Transverse colon (tissue), 4 donors: ENCODE data around the gene MESP1. TPM values are rescaled to one million over a fixed set of nuclear protein-coding genes. Genes with fewer than 3 reads are reported as not detected.

Experiments
- DNase-seq: peaks from one replicate; pipeline ENCODE4 v3.0.0-alpha.2; 2019
- H3K27ac ChIP-seq, 4 donors: fragments of 200-600 bp; sonication (generic); 2 replicates each; pipeline ENCODE4 v1.5.1; 2016 to 2018; ENCODE audit warnings: inconsistent platforms in 4 of 4
- H3K27me3 ChIP-seq: fragments of 200-600 bp; sonication (generic); 2 replicates; pipeline ENCODE4 v1.5.1; 2017; ENCODE audit warnings: inconsistent platforms
- H3K36me3 ChIP-seq, 4 donors: fragments of 200-600 bp; sonication (generic); 2 replicates each; pipeline ENCODE4 v1.5.1; 2017 to 2019; ENCODE audit warnings: inconsistent platforms in 4 of 4
- H3K4me1 ChIP-seq, 4 donors: fragments of 200-600 bp; sonication (generic); 2 replicates each; pipeline ENCODE4 v1.5.1; 2017 to 2020; ENCODE audit warnings: inconsistent platforms in 4 of 4
- H3K4me3 ChIP-seq, 4 donors: fragments of 200-600 bp; sonication (generic); 1 replicate in 1 of 4; 2 replicates in 3 of 4; pipeline versions ENCODE4 v1.5.1 to v1.6.1; 2017 to 2019; ENCODE audit warnings: inconsistent platforms in 4 of 4
- H3K9me3 ChIP-seq, 2 donors: fragments of 200-600 bp; sonication (generic); 2 replicates each; pipeline ENCODE4 v1.5.1; 2017 to 2019; ENCODE audit warnings: inconsistent platforms in 2 of 2
- CTCF ChIP-seq, 5 experiments: fragments of 200-600 bp in 3 of 5; fragments of 450-650 bp in 2 of 5; sonication (generic) in 3 of 5; IDR thresholded peaks; 1 replicate in 2 of 5; 2 replicates in 3 of 5; pipeline ENCODE4 v1.5.1; 2016 to 2017; ENCODE audit warnings: antibody characterized with exemption in 5 of 5, inconsistent platforms in 3 of 5, mild to moderate bottlenecking in 2 of 5, moderate library complexity in 1 of 5
- EP300 ChIP-seq: sonication (generic); formaldehyde crosslinking; IDR thresholded peaks from one replicate; pipeline ENCODE4 v1.6.1; 2017; ENCODE audit warnings: antibody characterized with exemption, low read depth
- POLR2A ChIP-seq: fragments of 450-650 bp; IDR thresholded peaks from one replicate; pipeline ENCODE4 v1.6.1; 2016; ENCODE audit warnings: antibody characterized with exemption, mild to moderate bottlenecking, moderate library complexity
- POLR2AphosphoS5 ChIP-seq, 3 donors: sonication (generic); formaldehyde crosslinking; IDR thresholded peaks; one replicate each; pipeline ENCODE4 v1.6.1; 2016; ENCODE audit warnings: antibody characterized with exemption in 3 of 3
- WGBS, 2 donors: methylation state at CpG; one replicate each; pipeline ENCODE4 v1.1.5; 2018; ENCODE audit warnings: low coverage in 1 of 2; 5-methylcytosine and 5-hydroxymethylcytosine counted together
- in situ Hi-C, 4 donors: fragments of 200-750 bp; cut with MboI; loops; one replicate each; pipeline versions ENCODE4 v1.15.0 to v1.15.1; 2017; ENCODE audit warnings: low sequenced_read_pairs in 3 of 4, low pct_ligation_motif_present in 1 of 4, low pct_unique_long_range_greater_than_20kb in 1 of 4
- intact Hi-C: fragments of 100-400 bp; cut with DNase I; formaldehyde crosslinking; loops from one replicate; pipeline ENCODE4 v1.15.1; 2023; ENCODE audit warnings: low total_unique reads
- total RNA-seq, 4 donors: library from RNA; depleted of rRNA; stranded (reverse); fragments of >200 nt; gene quantifications; one replicate each; pipeline ENCODE4 v1.1.0, GENCODE V29; 2016

MESP1 gene
- total RNA-seq, 4 donors from 2014 or later = 8.6 to 13.5 (median 12.5) TPM

GRCh38 chr15:89797678-89798201 is 46.7 kb upstream of the MESP1 start:
- Histone ChIP-seq H3K36me3 (peaks cover 0 to under 1% (median 0%) of the 10 kb centered on the region in 4 donors), H3K9me3 (no peaks in the 10 kb centered on the region), H3K4me1 (peaks cover 0 to 10% (median 4%) of the 10 kb centered on the region in 4 donors), H3K27me3 (no peaks in the 10 kb centered on the region), H3K27ac (no peak overlapping the region), H3K4me3 (no peak overlapping the region)
- 87% methylated on average over 4 of the region's 4 CpGs; no CpG with 5 or more reads in 1 of the 2 donors for WGBS, 2 donors
- DNase-seq = no peak
- intact Hi-C loops (no loop called here), in situ Hi-C loops (no loop called here)
- TF ChIP-seq EP300 = no peak
- no peak for TF ChIP-seq CTCF (IDR thresholded peaks at IDR 0.05)
- no peak for TF ChIP-seq POLR2A
- TF ChIP-seq POLR2AphosphoS5 (IDR thresholded peaks at IDR 0.05) = no peak

GRCh38 chr15:89795996-89796395 is 44.9 kb upstream of the MESP1 start:
- Histone ChIP-seq H3K9me3 (no peaks in the 10 kb centered on the region), H3K36me3 (peaks cover 0 to 3% (median 0%) of the 10 kb centered on the region in 4 donors), H3K4me1 (peaks cover 0 to 10% (median 4%) of the 10 kb centered on the region in 4 donors), H3K27ac (no peak overlapping the region), H3K27me3 (no peaks in the 10 kb centered on the region), H3K4me3 (no peak overlapping the region)
- no peak for TF ChIP-seq POLR2AphosphoS5 (IDR thresholded peaks at IDR 0.05)
- no peak for TF ChIP-seq EP300
- TF ChIP-seq POLR2A = no peak
- TF ChIP-seq CTCF (IDR thresholded peaks at IDR 0.05) = no peak
- DNase-seq = no peak
- intact Hi-C loops = no loop called here
- in situ Hi-C loops = no loop called here

GRCh38 chr15:89794627-89795241 is 43.7 kb upstream of the MESP1 start:
- Histone ChIP-seq H3K36me3 (peaks cover 0 to 3% (median 0%) of the 10 kb centered on the region in 4 donors), H3K27ac (no peak overlapping the region)

GRCh38 chr15:89792106-89792805 is 41.2 kb upstream of the MESP1 start:
- no peak for DNase-seq
- H3K27ac ChIP-seq = no peak overlapping the region
- H3K9me3 ChIP-seq = peaks cover 0 to 3% of the 10 kb centered on the region in 2 donors
- WGBS, 2 donors = 92 to 97% methylated on average over 6 to 15 of the region's 22 CpGs
- H3K36me3 ChIP-seq = peaks cover 0 to 3% (median 0%) of the 10 kb centered on the region in 4 donors
- TF ChIP-seq POLR2AphosphoS5 (IDR thresholded peaks at IDR 0.05) (no peak), EP300 (no peak), CTCF (IDR thresholded peaks at IDR 0.05) (no peak), POLR2A (no peak)
- intact Hi-C loops = no loop called here
- H3K4me3 ChIP-seq = no peak overlapping the region
- no peaks in the 10 kb centered on the region for H3K27me3 ChIP-seq
- peaks cover 0 to 10% (median 4%) of the 10 kb centered on the region in 4 donors for H3K4me1 ChIP-seq
- in situ Hi-C loops = no loop called here

More at GRCh38 chr15:89794627-89795241, 43.7 kb upstream of the MESP1 start:
- Histone ChIP-seq H3K27me3 (no peaks in the 10 kb centered on the region), H3K4me1 (peaks cover 0 to 10% (median 4%) of the 10 kb centered on the region in 4 donors), H3K4me3 (no peak overlapping the region), H3K9me3 (no peaks in the 10 kb centered on the region)
- WGBS, 2 donors = 10 to 31% methylated on average over 2 to 5 of the region's 5 CpGs
- intact Hi-C loops = no loop called here
- DNase-seq = no peak
- TF ChIP-seq EP300 = no peak
- in situ Hi-C loops = no loop called here
